Spleen (tissue), 7 donors: ENCODE data around the gene GSN.

Experiments used
- CTCF ChIP-seq, 11 experiments: fragments of 200-600 bp in 7 of 11; fragments of 450-650 bp in 4 of 11; sonication (generic) in 4 of 11; IDR thresholded peaks in 8 of 11; conservative IDR thresholded peaks in 3 of 11; 1 replicate in 7 of 11; 2 replicates in 4 of 11; pipeline versions ENCODE4 v1.4.0 to v1.8.0; 2016 to 2021; ENCODE audit warnings: antibody characterized with exemption in 11 of 11, inconsistent platforms in 4 of 11, mild to moderate bottlenecking in 1 of 11
- POLR2A ChIP-seq, 3 donors: fragments of 450-650 bp; IDR thresholded peaks; one replicate each; pipeline ENCODE4 v1.5.1; 2017; ENCODE audit warnings: antibody characterized with exemption in 3 of 3, mild to moderate bottlenecking in 1 of 3
- donor health status: DM: no; HTN: no; CAD: no; lungs with moderate emphysema.
- donor health status: DM: no; HTN: no; CAD: no.
- donor health status: DM: no; HTN: no; CAD: no.

DNA sequence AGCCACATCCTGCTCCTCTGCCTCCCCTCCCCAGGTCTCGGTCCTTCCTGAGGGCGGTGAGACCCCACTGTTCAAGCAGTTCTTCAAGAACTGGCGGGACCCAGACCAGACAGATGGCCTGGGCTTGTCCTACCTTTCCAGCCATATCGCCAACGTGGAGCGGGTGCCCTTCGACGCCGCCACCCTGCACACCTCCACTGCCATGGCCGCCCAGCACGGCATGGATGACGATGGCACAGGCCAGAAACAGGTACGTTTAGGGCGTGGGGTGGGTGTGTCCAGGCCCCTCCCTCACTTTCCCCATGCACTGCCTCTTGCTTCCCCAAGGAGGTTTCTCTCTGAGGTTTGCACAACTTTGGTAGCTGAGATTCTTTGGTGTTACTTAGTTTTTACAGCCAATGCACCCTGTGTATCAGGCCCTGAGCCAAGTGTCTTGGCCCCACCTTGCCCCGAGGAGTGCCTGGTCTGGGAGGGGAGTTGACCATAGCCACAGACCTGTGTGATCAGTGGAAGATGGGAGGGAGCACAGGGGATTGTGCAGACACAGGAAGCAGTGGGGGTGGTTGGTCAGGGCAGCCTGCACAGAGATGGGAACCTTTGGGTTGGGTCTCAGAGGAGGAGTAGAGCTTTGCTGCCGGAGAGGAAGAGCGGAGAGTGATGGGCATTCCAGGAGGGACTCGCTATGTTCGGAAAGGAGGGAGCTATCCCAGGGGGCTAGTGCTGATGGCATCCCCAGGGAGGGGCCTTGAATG is 50.8 kb downstream of the GSN start:
- TF ChIP-seq CTCF (IDR thresholded peaks at IDR 0.05 in 8 of 11, conservative IDR thresholded peaks at IDR 0.05 in 3 of 11) = no peak
- no peak for TF ChIP-seq POLR2A (IDR thresholded peaks at IDR 0.05)
